Fibroblast of lung (primary cell): ENCODE measurements around the gene TMEM63C.

Source experiments
- CTCF ChIP-seq, 2 donors: IDR thresholded peaks in 1 of 2; conservative IDR thresholded peaks in 1 of 2; 1 replicate in 1 of 2; 2 replicates in 1 of 2; pipeline ENCODE4 v1.5.1; 2011 to 2012; ENCODE audit warnings: low read length in 2 of 2, control low read depth in 1 of 2, inconsistent platforms in 1 of 2, low read depth in 1 of 2, mild to moderate bottlenecking in 1 of 2
- EZH2 ChIP-seq: IDR thresholded peaks from 2 replicates; pipeline ENCODE4 v1.5.1; 2012; ENCODE audit warnings: low read length, control low read depth, mild to moderate bottlenecking; ENCODE audit errors: missing control alignments

GRCh38 chr14:77177702-77178101 lies 3.9 kb upstream of the TMEM63C start:
- TF ChIP-seq CTCF (conservative IDR thresholded peaks at IDR 0.05 in 1 of 2, IDR thresholded peaks at IDR 0.05 in 1 of 2; ENCODE audit: low read depth in 1 of 2, low read length in 2 of 2) (no peak), EZH2 (no peak)
